GM19238 (cell line): ENCODE measurements around the gene CTNNB1.

Source experiments
- DNase-seq: peaks from one replicate; pipeline ENCODE4 v3.0.0; 2011; ENCODE audit warnings: low spot score; ENCODE audit not compliant: insufficient read length

The CTNNB1 gene

DNA sequence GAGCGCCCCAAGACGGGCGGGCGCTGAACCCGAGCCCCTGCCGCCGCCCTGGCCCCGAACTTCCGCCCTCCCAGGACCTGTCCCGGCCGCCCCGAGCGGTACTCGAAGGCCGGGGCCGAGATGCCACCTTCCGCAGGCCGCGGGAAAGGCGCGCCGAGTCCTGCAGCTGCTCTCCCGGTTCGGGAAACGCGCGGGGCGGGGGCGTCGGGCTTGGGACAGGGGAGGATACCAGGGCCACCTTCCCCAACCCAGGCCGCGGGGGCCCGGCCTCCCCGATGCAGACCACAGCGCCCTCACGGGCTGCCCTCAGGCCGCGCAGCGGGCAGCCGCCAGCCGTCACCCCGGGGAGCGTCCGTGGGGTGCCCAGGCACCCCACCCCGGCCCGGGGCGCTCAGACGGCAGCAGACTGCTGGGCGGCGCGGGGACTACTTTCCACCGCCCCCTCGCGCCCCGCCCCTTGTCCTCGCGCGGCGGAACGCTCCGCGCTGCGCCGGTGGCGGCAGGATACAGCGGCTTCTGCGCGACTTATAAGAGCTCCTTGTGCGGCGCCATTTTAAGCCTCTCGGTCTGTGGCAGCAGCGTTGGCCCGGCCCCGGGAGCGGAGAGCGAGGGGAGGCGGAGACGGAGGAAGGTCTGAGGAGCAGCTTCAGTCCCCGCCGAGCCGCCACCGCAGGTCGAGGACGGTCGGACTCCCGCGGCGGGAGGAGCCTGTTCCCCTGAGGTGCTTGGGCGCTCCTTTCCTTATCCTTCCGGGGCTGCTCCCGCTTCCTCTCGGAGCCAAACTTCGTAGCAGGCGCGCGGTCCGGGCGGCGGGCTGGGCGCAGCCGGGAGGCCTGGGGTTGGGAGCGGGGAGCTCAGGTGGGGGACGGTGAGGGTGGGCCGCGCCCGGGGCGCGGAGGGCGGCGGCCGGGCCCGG lies at the start of gene CTNNB1:
Gene CTNNB1 (plus strand): TSS at position 556 of the 916 bp plus-strand sequence. CDS start 24,564 bp downstream, outside the sequence.
- peak; percentile 49 for DNase-seq

DNA sequence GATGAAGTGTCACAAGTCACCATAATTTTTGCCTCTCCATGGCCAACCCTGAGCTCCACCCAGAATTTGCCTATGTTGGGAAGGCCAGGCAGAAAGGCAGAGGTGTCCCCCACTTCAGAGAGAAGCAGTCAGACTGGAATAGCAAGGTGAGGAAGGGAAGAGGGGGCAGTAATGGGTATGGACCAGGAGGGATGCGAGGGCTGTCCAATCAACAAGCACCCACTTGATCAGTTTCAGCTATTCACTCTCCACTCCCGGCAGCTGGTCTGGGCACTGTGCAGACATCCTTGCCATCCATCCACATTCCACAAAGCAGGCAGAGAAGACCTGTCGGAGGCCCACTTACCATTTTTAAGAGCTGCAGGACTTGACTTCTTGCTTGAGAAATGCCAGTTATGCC lies 43.5 kb upstream of the CTNNB1 start:
- DNase-seq = no peak

DNA sequence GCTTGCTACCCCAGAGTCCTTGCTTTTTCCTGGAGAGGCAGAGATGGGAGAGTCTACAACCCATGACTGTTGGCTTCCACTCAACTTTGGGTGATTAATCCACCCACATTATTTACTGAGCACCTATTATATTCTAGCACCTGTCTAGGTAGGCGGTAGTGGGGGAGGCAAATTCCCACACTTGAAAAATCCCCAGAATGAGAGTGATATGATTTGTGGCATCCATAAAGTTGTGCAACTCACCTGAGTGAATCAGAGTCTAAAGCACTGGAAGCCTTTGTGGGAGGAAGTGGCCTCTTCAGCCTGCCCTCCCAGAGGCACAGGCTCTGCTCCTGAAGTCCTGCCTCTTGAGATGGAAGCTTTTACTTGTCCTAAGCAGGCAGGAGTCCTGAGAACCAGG lies 40.4 kb upstream of the CTNNB1 start:
- no peak for DNase-seq

DNA sequence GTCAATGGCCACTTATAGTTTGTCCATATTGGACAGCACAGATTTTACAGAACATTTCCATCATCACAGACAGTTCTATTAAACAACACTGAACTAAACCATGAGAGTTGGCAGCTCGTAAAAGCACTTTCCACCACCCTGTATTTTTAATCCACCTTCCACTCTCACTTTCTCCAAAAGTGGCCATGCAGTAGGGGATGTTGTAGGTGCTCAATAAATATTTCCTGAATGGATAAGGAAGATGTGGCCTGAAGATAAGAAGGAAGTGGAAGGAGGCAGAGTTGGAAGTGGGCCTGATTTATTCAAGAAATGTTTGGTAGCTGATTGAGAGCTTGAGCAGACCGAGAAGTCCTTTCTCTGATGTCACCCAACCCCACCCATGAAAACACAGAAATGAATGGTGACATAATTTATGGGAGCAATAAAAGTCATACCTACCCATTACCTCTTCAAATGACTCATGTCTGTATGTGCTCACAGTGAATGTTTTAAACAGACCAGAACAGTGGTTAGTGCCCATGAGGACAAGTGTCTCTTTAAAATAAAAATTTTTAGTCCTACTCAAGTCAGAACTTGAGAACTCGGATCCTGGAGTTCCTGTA lies 39.6 kb upstream of the CTNNB1 start:
- no peak for DNase-seq

DNA sequence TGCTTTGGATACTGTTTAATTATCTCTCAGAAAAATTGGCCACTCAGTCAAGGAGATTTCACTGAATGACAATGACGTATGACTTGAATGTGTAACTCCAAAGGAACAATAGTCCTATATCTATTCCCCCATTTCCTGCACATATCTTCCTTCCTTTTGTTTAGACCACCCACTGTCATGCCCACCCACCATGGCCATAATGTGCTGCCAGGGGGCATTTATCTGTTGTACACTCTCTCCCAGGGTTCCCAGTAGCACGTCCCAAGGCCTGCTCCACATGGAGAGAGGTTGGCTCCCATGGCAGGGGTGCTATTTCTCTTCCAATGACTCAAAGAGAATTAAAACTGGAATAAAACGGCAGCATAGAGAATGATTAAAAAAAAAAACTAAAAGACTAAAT lies 36.8 kb upstream of the CTNNB1 start:
- DNase-seq = no peak

DNA sequence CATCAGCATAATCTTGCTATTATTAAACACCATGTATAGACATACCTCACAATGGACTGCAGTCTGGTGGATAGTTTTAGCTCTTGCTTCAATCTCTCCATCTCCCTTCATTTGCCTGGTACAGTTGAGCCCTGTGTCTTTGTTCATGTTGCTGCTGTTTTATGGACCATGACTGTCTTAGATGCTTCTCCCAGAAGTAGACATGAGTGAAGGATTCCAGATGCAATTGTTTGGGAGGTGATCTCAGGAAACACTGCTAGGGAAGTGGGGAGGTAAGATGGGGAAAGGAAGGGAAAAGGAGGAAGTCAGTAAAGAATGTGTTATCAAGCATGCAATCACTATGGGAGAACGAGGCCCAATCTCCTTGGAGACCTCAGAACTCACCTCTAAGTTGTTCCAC lies 36.3 kb upstream of the CTNNB1 start:
- DNase-seq = no peak

DNA sequence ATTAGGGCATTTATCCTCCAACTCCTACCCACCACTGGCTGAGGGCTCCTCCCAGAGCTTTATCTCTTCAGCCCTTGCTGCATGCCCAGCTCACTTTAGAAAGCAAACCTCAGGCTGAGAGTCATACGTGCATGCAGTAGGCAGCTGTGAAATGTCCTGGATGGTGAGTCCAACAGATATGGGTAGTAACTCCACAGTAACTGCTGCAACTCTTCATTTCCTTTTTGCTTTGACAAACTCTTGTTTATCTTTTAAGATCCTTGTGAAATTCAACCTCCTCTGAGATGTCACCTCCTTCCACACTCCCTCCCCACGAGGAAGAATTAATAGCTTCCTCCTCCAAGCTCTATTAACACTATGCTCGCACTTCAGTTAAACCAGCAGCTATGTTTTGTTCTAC lies 35.9 kb upstream of the CTNNB1 start:
- no peak for DNase-seq

DNA sequence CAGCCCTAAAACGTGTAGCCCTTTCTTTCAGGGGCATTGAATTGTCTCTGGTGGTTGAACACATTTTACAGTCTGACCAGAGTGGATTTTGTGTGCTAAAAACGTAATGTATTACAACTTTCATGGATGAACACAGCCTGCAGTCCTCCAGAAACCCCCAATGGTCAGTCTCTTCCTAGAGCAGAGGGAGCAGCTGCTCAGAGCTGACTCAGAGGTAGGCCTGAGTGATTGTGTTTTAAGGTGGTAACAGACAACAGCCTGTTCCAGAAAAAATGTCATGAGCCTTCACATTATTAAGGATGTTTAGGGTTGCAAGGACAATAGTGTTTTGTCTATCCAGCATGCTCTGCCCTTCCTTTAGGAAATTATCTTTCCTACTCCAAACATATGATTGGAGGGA lies 34.5 kb upstream of the CTNNB1 start:
- DNase-seq = no peak

DNA sequence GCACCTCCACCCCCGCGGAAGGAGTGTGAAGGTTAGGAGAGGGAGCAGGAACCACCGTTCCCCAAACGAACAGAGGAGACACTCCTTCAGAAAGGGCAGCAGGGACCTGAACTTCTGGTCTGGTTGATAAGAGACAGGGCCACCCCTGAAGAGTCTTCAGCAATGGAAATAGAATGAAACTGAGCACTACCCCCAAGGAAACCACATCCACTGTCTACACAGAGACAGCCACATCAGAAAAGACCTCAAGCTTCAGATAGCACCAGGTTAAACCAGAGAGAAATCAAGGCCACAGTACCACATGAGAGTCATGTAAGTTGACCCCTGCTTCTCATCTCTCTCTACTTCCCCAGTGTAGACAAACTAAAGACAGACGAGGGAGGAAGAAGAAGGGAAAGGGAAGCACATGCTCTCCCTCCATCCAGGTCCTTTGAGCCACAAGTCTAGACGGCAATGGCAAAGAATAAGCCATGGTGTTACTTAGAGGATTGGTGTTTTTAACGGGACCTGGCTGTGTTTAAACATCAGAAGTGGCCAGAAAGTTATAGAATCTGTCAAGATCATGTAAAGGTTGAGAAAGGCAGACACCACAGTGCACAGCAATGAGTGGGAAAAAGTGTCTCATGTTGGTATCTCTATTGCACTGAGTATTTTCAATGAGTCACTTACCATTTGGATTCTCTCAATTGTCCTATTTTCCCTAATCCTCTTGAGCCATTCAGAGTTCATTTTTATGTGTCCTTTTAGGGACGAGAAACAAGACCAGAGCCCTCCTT lies 31.4 kb upstream of the CTNNB1 start:
- no peak for DNase-seq

DNA sequence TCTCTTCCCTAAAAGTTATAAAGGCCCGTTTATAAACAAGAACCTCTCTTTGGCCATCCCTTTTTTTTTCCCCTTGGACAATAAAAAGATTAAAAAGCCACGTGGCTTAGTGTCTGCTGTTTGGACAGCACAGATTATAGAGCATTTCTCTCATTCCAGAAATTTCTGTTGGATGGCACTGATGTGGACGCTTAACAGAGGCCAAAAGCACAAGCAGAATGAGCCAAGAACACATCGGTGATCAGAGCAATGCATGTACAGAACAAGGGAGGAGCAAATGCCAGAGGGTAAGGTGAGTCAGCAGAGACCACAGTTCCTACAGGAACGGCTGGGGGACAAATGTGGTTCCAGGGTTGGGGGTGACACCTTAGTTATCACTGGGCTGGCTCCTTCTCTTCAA lies 30.3 kb upstream of the CTNNB1 start:
- no peak for DNase-seq

DNA sequence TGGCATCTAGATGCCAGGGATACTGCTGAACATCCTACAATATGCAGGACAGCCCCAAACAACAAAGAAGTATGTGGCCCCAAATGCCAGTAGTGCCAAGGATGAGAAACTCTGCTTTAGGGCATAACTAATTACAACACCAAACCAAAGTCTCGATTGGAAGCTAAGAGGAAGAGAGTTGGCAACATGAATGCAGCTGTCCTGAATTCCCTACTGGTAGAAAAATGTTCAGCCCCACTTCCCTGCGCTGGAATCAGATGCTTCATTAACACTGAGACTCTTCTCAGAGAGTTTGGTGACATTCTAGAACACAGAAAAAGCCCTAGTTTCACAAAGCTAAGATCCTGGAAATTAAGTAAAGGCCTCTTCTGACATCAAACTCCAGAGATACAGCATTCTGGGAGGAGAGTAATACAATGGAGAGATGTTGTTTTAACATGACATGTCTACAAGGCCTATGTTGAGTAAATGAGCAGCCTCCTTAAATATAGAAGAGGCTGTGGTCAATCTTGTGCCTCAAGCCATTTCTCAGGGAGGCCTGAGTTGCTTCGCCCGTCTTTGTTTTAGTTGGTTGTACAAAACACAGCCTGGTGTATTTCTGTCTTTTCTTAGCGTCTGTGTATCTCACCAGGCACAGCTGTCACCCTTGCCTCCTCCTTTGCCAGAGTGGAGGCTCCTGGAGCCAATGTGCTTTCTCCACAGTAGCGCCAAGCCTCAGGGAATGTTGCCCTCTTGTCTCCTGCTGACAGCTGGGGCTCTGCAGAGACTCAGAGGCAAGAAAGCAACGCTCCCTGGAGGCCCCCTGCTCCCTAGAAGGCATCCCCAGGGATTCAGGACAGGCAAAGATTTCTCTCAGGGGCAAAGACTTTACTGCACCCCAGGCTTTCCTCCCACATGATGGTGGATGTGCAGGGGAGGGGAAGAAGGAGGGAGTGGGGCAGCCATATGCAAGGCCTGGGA lies 25.1 kb upstream of the CTNNB1 start:
- DNase-seq = no peak

DNA sequence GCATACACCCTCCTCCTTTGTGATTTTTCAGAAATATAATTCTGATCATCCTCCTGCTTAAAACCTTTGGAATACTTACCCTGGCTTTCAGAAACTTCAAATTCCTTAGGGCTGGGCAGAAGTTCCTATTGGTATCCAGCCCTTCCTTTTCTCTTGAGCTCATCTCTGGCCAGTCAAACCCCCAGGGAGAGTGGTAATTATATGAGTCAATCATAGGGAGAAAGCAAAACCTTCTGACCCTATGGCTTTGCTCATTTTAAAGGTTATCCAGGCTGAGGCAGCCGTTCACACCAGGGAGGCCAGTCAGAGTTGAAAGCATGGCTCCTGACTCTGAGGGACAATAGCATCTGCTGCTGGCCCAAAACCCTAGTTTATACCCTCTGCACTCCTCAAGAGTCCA lies 23.9 kb upstream of the CTNNB1 start:
- no peak for DNase-seq

DNA sequence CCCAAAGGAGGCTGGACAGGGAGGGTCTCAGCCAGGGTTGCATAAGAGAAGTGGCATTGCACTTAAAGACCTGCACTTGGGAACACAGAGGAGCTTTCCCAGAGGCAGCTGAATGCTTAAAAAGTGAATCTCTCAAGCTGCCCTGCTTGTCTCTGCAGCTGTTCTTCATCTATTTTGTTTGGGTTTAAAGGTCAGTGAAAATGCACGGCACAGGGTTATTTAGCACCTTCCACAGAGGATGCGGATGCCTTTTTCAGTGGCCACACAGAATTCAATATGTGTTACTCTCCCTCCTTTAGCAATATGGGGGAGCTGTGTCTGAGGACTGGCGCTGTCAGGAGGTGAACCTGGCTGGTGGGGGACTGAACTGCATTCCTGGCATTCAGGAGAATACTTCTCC lies 22.7 kb upstream of the CTNNB1 start:
- no peak for DNase-seq

DNA sequence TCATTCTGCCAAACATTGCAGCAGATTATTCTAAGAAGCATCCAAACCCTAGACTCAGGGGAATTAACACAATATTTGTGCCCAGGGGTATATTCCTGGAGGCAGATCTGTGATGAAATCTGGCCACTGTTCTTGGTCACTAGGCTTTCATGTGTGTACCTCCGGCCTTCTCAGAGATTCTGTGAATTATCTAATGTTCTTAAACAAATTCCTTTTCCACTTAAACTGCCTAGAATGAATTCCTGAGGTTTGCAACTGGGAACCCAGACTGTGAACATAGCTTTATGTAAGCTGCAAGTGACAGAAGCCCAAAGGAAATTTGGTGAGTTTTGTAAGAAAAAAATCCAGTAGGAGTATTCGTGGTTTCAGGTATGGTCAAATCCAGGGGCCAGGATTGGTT lies 20.7 kb upstream of the CTNNB1 start:
- DNase-seq = no peak

DNA sequence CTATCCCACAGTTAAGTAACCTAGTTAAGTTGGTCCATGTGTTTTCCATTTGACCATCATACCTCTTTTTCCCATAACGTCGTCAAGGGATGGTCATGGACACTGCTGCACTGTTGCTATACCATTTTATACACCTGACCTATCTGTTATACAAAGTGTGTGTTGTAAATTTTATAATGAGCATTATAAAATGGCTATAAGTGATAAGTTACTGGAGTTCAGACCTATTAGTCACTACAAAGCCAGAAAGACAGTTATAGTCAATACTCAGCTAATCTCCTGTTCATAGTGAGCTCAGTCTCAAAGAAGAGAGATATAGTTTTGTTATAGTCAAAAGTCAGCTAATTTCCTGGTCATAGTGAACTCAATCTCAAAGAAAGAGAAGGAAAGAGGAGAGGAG lies 18.9 kb upstream of the CTNNB1 start:
- no peak for DNase-seq

DNA sequence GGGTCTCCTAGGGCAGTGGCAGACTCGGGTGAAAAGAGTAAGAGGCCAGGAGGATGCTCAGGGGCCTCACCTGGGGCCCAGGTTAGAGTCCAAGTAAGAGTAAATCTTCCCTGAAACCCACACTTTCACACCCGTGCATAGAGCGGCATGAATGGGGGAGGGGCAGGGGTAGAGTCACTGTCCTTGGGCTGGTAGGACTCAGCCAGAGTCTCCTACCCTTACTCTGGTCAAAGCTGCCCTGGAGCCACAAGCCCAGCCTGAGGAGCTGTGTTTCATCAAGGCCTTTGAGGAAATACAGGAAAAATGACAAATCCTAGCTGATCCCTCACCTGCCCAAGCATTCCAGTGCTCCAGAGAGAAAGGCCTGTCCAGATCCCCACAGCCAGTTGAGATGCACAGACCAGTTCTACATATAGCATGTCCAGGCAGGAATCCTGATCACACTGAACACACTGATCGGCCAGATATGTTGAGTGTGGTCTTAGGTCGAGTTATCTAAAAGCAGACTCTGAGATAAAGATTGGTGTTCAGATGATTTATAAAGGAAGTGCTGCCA lies 16.7 kb upstream of the CTNNB1 start:
- DNase-seq = no peak

DNA sequence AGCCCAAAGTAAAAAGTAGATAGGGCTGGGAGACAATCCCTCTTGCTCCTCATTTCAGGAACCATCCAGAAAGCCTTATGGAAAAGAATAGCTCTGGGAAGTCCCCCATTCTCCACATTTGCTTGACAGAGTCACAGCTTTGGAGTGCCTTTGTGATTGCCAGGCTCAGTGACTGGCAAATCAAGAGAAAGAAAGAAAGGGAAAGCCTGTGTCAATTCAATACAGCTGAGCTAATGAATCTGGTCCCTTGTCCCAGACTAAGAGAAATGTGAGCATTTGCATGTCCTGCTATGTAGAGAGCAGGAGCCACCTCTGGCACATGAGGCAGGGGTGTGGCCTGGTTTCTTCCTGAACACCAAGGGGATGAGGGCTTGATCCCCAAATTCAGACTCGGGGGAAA lies 14.9 kb upstream of the CTNNB1 start:
- no peak for DNase-seq

DNA sequence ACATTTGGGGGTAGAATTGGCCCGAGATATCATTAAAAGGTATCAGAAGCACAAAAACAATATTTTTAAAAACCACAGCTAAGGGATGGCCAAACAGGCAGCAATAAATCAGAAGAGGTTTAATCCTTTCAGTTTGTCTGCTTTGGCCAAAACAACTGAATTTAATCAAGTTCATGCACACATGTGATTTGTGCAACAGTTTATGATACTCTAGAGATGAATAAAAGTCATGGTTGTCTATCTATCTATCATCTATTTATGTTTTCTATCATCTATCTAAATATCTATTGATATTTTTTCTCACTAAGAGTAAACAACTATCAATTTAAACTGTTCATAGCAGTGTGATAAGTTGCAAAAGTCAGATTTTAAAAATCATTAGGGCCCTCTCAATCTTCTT lies 13.0 kb upstream of the CTNNB1 start:
- DNase-seq = no peak

DNA sequence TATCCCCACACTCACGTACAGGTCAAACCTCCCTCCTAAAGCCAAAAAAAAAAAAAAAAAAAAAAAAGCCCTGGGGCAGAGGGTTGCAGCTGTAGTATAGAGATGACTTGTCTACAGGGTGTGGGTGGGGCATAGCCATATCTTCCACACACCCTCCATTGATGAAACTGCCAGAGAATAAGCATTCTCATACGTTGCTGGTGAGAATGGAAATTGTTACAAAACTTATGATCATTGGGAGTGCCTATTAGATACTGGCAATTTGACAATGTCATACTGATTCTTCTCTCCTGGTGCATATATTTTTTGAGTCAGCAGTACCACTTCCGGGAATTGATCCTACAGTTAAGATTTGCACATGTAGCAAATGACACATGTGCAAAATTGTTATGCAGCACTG lies 11.0 kb upstream of the CTNNB1 start:
- no peak for DNase-seq

DNA sequence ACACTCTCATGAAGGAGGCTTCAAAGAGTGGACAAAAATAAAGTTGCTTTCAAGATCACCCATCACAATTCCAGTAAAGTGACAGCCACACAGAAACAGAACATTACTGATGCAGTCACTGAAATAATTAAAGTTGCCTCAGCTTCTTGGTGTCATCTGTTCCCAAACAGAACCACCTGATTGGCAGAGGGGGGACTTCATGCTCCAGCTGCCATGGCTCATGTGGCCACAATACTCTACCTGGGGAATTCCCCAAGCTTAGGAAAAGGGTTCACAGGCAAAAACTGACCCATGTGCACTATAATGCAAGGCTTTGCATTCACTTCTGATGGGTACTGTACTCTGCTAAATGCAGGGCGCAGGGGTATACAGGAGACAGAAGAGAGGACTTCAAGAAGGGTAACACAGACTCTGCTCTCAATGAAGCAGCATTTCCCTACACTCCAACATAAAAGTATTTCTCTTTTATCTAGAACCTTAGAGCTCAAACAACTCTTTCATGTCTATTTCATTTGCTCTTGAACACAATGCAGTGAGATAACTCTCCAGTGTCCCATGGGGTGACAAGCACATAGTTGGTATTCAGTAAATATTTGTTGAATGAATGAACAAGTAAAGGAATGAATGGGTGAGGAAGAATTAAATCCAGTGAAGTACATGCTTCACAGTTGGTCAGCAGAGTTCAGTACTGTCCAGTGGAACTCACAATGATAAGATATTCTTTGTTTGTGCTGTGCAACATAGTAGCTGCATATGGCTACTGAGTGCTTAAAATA lies 8.6 kb upstream of the CTNNB1 start:
- no peak for DNase-seq
